Keratinocyte (primary cell): ENCODE results near the gene ABO. TPM values are rescaled to one million over a fixed set of nuclear protein-coding genes. Genes with fewer than 3 reads are reported as not detected.

Experiments
- DNase-seq: peaks from one replicate; pipeline ENCODE4 v3.0.0-alpha.2; 2011; ENCODE audit warnings: low read depth, missing footprints, low spot score
- FAIRE-seq: peaks from 2 replicates; lab custom pipeline; 2011; peaks lifted over from hg19 to GRCh38; lab: Jason Lieb, UNC
- H2AFZ ChIP-seq: 2 replicates; pipeline ENCODE4 v1.6.0; 2012; ENCODE audit warnings: low read length, control low read depth, inconsistent platforms; ENCODE audit not compliant: control insufficient read depth
- H3K27ac ChIP-seq: 2 replicates; pipeline ENCODE4 v1.5.1; 2011; ENCODE audit warnings: low read length; ENCODE audit not compliant: control insufficient read depth, insufficient read depth
- H3K27me3 ChIP-seq: 3 replicates; pipeline ENCODE4 v1.6.0; 2011; ENCODE audit warnings: low read length; ENCODE audit not compliant: control insufficient read depth, insufficient read depth; ENCODE audit errors: extremely low read depth
- H3K36me3 ChIP-seq, 2 experiments: 2 replicates in 1 of 2; 3 replicates in 1 of 2; pipeline ENCODE4 v1.5.1; 2011; ENCODE audit warnings: low read length in 2 of 2, mild to moderate bottlenecking in 1 of 2; ENCODE audit not compliant: control insufficient read depth in 2 of 2, insufficient read depth in 2 of 2; ENCODE audit errors: extremely low read depth in 1 of 2
- H3K4me1 ChIP-seq: 3 replicates; pipeline ENCODE4 v1.5.1; 2011; ENCODE audit warnings: low read length; ENCODE audit not compliant: control insufficient read depth, insufficient read depth; ENCODE audit errors: extremely low read depth
- H3K4me2 ChIP-seq: 3 replicates; pipeline ENCODE4 v1.6.0; 2011; ENCODE audit warnings: low read depth, low read length; ENCODE audit not compliant: control insufficient read depth, insufficient read depth; ENCODE audit errors: extremely low read depth
- H3K4me3 ChIP-seq, 3 experiments: fragments of 200-600 bp in 1 of 3; sonication (generic) in 1 of 3; 2 replicates in 2 of 3; 3 replicates in 1 of 3; pipeline ENCODE4 v1.5.1; 2011 to 2016; ENCODE audit warnings: low read length in 3 of 3, mild to moderate bottlenecking in 3 of 3, control low read depth in 2 of 3, inconsistent platforms in 1 of 3, low read depth in 1 of 3, mixed read lengths in 1 of 3, mixed run types in 1 of 3, moderate library complexity in 1 of 3; ENCODE audit not compliant: control insufficient read depth in 2 of 3, insufficient read depth in 2 of 3; ENCODE audit errors: extremely low read depth in 1 of 3
- H3K79me2 ChIP-seq: 2 replicates; pipeline ENCODE4 v1.6.0; 2012; ENCODE audit warnings: low read length; ENCODE audit not compliant: control insufficient read depth, insufficient read depth
- H3K9ac ChIP-seq: 3 replicates; pipeline ENCODE4 v1.6.0; 2011; ENCODE audit warnings: low read length; ENCODE audit not compliant: control insufficient read depth, insufficient read depth; ENCODE audit errors: extremely low read depth
- H3K9me1 ChIP-seq: 3 replicates; pipeline ENCODE4 v1.6.0; 2011; ENCODE audit warnings: low read length; ENCODE audit not compliant: control insufficient read depth, insufficient read depth; ENCODE audit errors: extremely low read depth
- H3K9me3 ChIP-seq: 2 replicates; pipeline ENCODE4 v1.5.1; 2012; ENCODE audit warnings: low read depth, low read length; ENCODE audit not compliant: control insufficient read depth
- H4K20me1 ChIP-seq: 3 replicates; pipeline ENCODE4 v1.6.0; 2011; ENCODE audit warnings: low read length; ENCODE audit not compliant: control insufficient read depth, insufficient read depth; ENCODE audit errors: extremely low read depth
- CTCF ChIP-seq, 3 experiments: IDR thresholded peaks in 1 of 3; conservative IDR thresholded peaks in 1 of 3; optimal IDR thresholded peaks in 1 of 3; 2 replicates in 2 of 3; 3 replicates in 1 of 3; pipeline versions ENCODE3 to v1.5.1; 2011; ENCODE audit warnings: low read length in 3 of 3, mild to moderate bottlenecking in 3 of 3, moderate library complexity in 2 of 3, control low read depth in 1 of 3, inconsistent platforms in 1 of 3; ENCODE audit not compliant: insufficient read depth in 2 of 3; ENCODE audit errors: extremely low read depth in 1 of 3
- EZH2 ChIP-seq: IDR thresholded peaks from one replicate; pipeline ENCODE4 v1.6.1; 2012; ENCODE audit warnings: inconsistent platforms, mild to moderate bottlenecking, low read length, moderate library complexity
- dilution Hi-C: fragments of 300-500 bp; cut with MboI; formaldehyde crosslinking; loops from one replicate; pipeline ENCODE4 v1.7.0; 2020; ENCODE audit warnings: low sequenced_read_pairs; ENCODE audit not compliant: extremely low pct_ligation_motif_present
- polyA plus RNA-seq, 5 experiments: library from polyadenylated mRNA; depleted of rRNA in 3 of 5; stranded (reverse) in 3 of 5; stranded (forward) in 1 of 5; unstranded in 1 of 5; fragments of >200 nt; gene quantifications; 1 replicate in 1 of 5; 2 replicates in 3 of 5; 3 replicates in 1 of 5; pipeline versions ENCODE4 v1.2.1 to v1.2.3, GENCODE V29; 2011 to 2012; ENCODE audit warnings: missing spikeins in 2 of 5, low read depth in 1 of 5, low replicate concordance in 1 of 5

ABO gene
- polyA plus RNA-seq, 1 donor (not counting 4 experiments of a cell fraction or from before 2014, with no cell fraction given), result not detected

- peaks cover 5% of the 10 kb centered on the region for H3K27me3 ChIP-seq
- H3K4me3 ChIP-seq, result no peak overlapping the region
- FAIRE-seq (no peak), DNase-seq (no peak)
- no peak overlapping the region for H3K9ac ChIP-seq
- no peak overlapping the region for H3K4me2 ChIP-seq
- H3K9me3 ChIP-seq, result no peaks in the 10 kb centered on the region
- dilution Hi-C loops, result no loop called here
- no peaks in the 10 kb centered on the region for H3K79me2 ChIP-seq
- no peaks in the 10 kb centered on the region for H4K20me1 ChIP-seq
- no peak overlapping the region for H2AFZ ChIP-seq
- TF ChIP-seq EZH2, result no peak
- TF ChIP-seq CTCF (optimal IDR thresholded peaks at IDR 0.05 in 1 of 3, IDR thresholded peaks at IDR 0.05 in 1 of 3, conservative IDR thresholded peaks at IDR 0.05 in 1 of 3; ENCODE audit: extremely low read depth in 1 of 3, insufficient read depth in 2 of 3, low read length in 3 of 3), result no peak
- no peaks in the 10 kb centered on the region for H3K4me1 ChIP-seq
- no peaks in the 10 kb centered on the region for H3K36me3 ChIP-seq
- no peaks in the 10 kb centered on the region for H3K9me1 ChIP-seq
- no peak overlapping the region for H3K27ac ChIP-seq
Measured at GRCh38 chr9:133260334-133261102, 14.5 kb downstream of the ABO start.

- no peak overlapping the region for H3K9ac ChIP-seq
- H3K27ac ChIP-seq, result no peak overlapping the region
- H3K79me2 ChIP-seq, result no peaks in the 10 kb centered on the region
- no peak overlapping the region for H2AFZ ChIP-seq
- no peak for TF ChIP-seq CTCF (optimal IDR thresholded peaks at IDR 0.05 in 1 of 3, IDR thresholded peaks at IDR 0.05 in 1 of 3, conservative IDR thresholded peaks at IDR 0.05 in 1 of 3; ENCODE audit: extremely low read depth in 1 of 3, insufficient read depth in 2 of 3, low read length in 3 of 3)
- no peak overlapping the region for H3K4me2 ChIP-seq
- dilution Hi-C loops, result no loop called here
- no peak for FAIRE-seq
- no peak overlapping the region for H3K4me3 ChIP-seq
- no peak for DNase-seq
- H3K9me3 ChIP-seq, result no peaks in the 10 kb centered on the region
- H3K36me3 ChIP-seq, result no peaks in the 10 kb centered on the region
- no peaks in the 10 kb centered on the region for H3K4me1 ChIP-seq
- H4K20me1 ChIP-seq, result no peaks in the 10 kb centered on the region
- H3K9me1 ChIP-seq, result no peaks in the 10 kb centered on the region
- H3K27me3 ChIP-seq, result peaks cover 5% of the 10 kb centered on the region
Measured at GRCh38 chr9:133258061-133259015, 16.7 kb downstream of the ABO start.
